Measurements from ENCODE around the gene CCDC43.
"Not testable (repeated sequence)": the region's sequence is repeated elsewhere in the genome, so short reads cannot be mapped to it uniquely, and the experiment has no call there.

CCDC43 gene

DNA sequence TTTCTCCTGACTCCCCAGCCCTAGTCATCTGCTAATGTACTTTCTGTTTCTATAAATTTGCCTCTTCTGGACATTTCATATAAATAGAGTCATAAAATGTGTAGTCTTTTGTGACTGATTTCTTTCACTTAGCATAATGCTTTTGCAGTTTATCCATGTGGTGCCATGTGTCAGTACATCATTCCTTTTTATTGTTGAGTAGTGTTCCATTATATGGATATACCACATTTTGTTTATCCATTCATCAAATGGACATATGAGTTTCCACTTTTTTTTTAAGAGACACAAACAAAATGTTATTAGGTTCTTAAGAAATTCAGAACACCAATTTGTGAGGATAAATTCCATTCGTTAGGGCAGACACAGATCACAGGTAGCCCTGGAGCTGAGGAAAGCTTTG lies 29.9 kb upstream of the CCDC43 start:
- H3K9ac ChIP-seq (ENCODE audit: low read length) = no peak overlapping the region
- no peaks in the 10 kb centered on the region for H3K9me2 ChIP-seq (replicated peaks; ENCODE audit: insufficient read depth, low read length)
- H2AFZ ChIP-seq (ENCODE audit: low read depth, low read length, severe bottlenecking) = no peak overlapping the region
- no peak overlapping the region for H3K4me3 ChIP-seq (ENCODE audit: insufficient read depth, low read length, poor library complexity, severe bottlenecking)
- no peak overlapping the region for H3K4me2 ChIP-seq (ENCODE audit: low read depth, low read length, poor library complexity, severe bottlenecking)
- H4K20me1 ChIP-seq (ENCODE audit: low read depth, low read length) = no peaks in the 10 kb centered on the region
- no peak for TF ChIP-seq EZH2phosphoT487 (conservative IDR thresholded peaks at IDR 0.05; ENCODE audit: low read length)
- TF ChIP-seq, protein P1, sequence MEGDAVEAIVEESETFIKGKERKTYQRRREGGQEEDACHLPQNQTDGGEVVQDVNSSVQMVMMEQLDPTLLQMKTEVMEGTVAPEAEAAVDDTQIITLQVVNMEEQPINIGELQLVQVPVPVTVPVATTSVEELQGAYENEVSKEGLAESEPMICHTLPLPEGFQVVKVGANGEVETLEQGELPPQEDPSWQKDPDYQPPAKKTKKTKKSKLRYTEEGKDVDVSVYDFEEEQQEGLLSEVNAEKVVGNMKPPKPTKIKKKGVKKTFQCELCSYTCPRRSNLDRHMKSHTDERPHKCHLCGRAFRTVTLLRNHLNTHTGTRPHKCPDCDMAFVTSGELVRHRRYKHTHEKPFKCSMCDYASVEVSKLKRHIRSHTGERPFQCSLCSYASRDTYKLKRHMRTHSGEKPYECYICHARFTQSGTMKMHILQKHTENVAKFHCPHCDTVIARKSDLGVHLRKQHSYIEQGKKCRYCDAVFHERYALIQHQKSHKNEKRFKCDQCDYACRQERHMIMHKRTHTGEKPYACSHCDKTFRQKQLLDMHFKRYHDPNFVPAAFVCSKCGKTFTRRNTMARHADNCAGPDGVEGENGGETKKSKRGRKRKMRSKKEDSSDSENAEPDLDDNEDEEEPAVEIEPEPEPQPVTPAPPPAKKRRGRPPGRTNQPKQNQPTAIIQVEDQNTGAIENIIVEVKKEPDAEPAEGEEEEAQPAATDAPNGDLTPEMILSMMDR (IDR thresholded peaks at IDR 0.05; ENCODE audit: insufficient read depth, low read length, poor library complexity, severe bottlenecking) = no peak
- H3K79me2 ChIP-seq (ENCODE audit: insufficient read depth, low read length) = no peaks in the 10 kb centered on the region
- H3F3A ChIP-seq (ENCODE audit: insufficient read depth) = no peaks in the 10 kb centered on the region
- H3K36me3 ChIP-seq (ENCODE audit: low read length) = no peaks in the 10 kb centered on the region
- no peak overlapping the region for H3K27ac ChIP-seq (ENCODE audit: low read depth, low read length)
- H3K9me3 ChIP-seq (ENCODE audit: insufficient read depth, low read length) = no peaks in the 10 kb centered on the region
- H3K27me3 ChIP-seq (ENCODE audit: low read length) = no peaks in the 10 kb centered on the region

DNA sequence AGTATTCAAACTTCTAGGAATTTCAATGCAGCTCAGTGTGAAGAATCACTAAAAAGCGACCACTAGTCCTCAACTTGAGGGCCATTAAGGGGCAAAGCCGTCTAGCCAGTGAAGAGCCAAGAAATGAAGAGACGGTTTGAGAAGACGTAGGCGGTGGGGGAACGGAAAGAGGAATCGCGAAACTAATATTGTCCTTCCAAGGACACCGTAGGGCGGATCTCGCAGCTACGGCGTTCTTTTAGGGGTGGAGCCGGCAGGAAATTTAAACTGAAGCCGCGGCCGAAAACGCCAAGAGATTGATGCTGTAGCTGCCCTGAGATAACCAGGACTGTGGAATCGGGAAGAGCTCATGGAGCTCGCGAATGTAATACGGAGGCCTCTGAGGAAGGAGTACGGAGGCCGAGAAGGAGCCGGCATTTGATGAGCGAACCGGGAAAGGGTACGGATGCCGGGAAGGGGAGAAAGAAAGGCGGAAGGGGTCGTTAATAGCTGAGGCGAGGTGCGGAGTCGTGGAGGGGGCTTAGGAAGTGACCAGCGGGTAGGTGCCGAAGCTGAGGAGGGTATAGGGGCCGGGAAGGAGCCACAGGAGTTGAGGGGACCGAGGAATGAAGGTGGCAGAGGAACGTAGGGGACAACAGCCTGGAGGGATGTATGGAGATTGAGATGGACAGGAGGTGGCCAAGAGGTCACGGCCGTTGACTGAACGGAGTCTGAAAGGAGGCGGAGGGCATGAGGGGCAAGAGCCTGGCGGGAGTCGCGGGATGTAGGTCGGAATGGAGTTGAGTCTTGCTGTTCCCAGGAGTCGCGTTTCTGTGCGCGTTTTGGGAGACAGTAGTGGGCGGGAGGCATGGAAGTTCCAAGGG lies 19.1 kb upstream of the CCDC43 start, which contains the start of gene DBF4B:
TSS of gene DBF4B (plus strand) at position 265 of the 863 bp plus-strand sequence. CDS start at position 421, 156 bp downstream.
- no peaks in the 10 kb centered on the region for H4K20me1 ChIP-seq (ENCODE audit: low read depth, low read length)
- peak within 1 kb of the TSS; percentile 25 for H3K27ac ChIP-seq (ENCODE audit: low read depth, low read length)
- TF ChIP-seq EZH2phosphoT487 (conservative IDR thresholded peaks at IDR 0.05; ENCODE audit: low read length) = no peak
- TF ChIP-seq, protein P1 (IDR thresholded peaks at IDR 0.05; ENCODE audit: insufficient read depth, low read length, poor library complexity, severe bottlenecking) = no peak

GRCh38 chr17:44707755-44708400 lies 18.3 kb upstream of the CCDC43 start:
- H4K20me1 ChIP-seq (ENCODE audit: low read depth, low read length) = no peaks in the 10 kb centered on the region
- H3K4me3 ChIP-seq (ENCODE audit: insufficient read depth, low read length, poor library complexity, severe bottlenecking) = peak overlapping the region; percentile 80
- TF ChIP-seq, protein P1 (IDR thresholded peaks at IDR 0.05; ENCODE audit: insufficient read depth, low read length, poor library complexity, severe bottlenecking) = no peak
- TF ChIP-seq EZH2phosphoT487 (conservative IDR thresholded peaks at IDR 0.05; ENCODE audit: low read length) = no peak
- H3K9me2 ChIP-seq (replicated peaks; ENCODE audit: insufficient read depth, low read length) = no peaks in the 10 kb centered on the region
- peaks cover 21% of the 10 kb centered on the region for H3K79me2 ChIP-seq (ENCODE audit: insufficient read depth, low read length)
- H3K9me3 ChIP-seq (ENCODE audit: insufficient read depth, low read length) = no peaks in the 10 kb centered on the region
- peak overlapping the region; percentile 82 for H3K9ac ChIP-seq (ENCODE audit: low read length)
- H2AFZ ChIP-seq (ENCODE audit: low read depth, low read length, severe bottlenecking) = peak overlapping the region; percentile 87
- H3K27ac ChIP-seq (ENCODE audit: low read depth, low read length) = no peak overlapping the region
- peak overlapping the region; percentile 72 for H3K4me2 ChIP-seq (ENCODE audit: low read depth, low read length, poor library complexity, severe bottlenecking)
- no peaks in the 10 kb centered on the region for H3K27me3 ChIP-seq (ENCODE audit: low read length)
- H3F3A ChIP-seq (ENCODE audit: insufficient read depth) = 0 out of 2 replicates have a peak, but pooled peaks cover 8% of the 10 kb centered on the region
- no peaks in the 10 kb centered on the region for H3K36me3 ChIP-seq (ENCODE audit: low read length)

More for the DNA sequence above, 19.1 kb upstream of the CCDC43 start, which contains the start of gene DBF4B:
- Histone ChIP-seq H2AFZ (ENCODE audit: low read depth, low read length, severe bottlenecking) (peak within 1 kb of the TSS; percentile 87), H3K9ac (ENCODE audit: low read length) (peak within 1 kb of the TSS; percentile 82), H3K9me2 (replicated peaks; ENCODE audit: insufficient read depth, low read length) (no peaks in the 10 kb centered on the region), H3K27me3 (ENCODE audit: low read length) (no peaks in the 10 kb centered on the region), H3K4me2 (ENCODE audit: low read depth, low read length, poor library complexity, severe bottlenecking) (peak within 1 kb of the TSS; percentile 72), H3K36me3 (ENCODE audit: low read length) (no peaks in the 10 kb centered on the region), H3K9me3 (ENCODE audit: insufficient read depth, low read length) (no peaks in the 10 kb centered on the region), H3K79me2 (ENCODE audit: insufficient read depth, low read length) (peaks cover 21% of the 10 kb centered on the region), H3K4me3 (ENCODE audit: insufficient read depth, low read length, poor library complexity, severe bottlenecking) (peak within 1 kb of the TSS; percentile 80), H3F3A (ENCODE audit: insufficient read depth) (0 out of 2 replicates have a peak, but pooled peaks cover 8% of the 10 kb centered on the region)

- not testable (repeated sequence) for H3K36me3 ChIP-seq (ENCODE audit: low read length); H3K9me3 ChIP-seq (ENCODE audit: insufficient read depth, low read length); H4K20me1 ChIP-seq (ENCODE audit: low read depth, low read length); H3K4me3 ChIP-seq (ENCODE audit: insufficient read depth, low read length, poor library complexity, severe bottlenecking); H3K27ac ChIP-seq (ENCODE audit: low read depth, low read length); H3K9me2 ChIP-seq (replicated peaks; ENCODE audit: insufficient read depth, low read length); H3K9ac ChIP-seq (ENCODE audit: low read length); H2AFZ ChIP-seq (ENCODE audit: low read depth, low read length, severe bottlenecking); H3K79me2 ChIP-seq (ENCODE audit: insufficient read depth, low read length); H3K4me2 ChIP-seq (ENCODE audit: low read depth, low read length, poor library complexity, severe bottlenecking); H3K27me3 ChIP-seq (ENCODE audit: low read length); H3F3A ChIP-seq (ENCODE audit: insufficient read depth)
Observed at GRCh38 chr17:44700288-44700687, 10.7 kb upstream of the CCDC43 start.
